BLaER1 treated with 17β-estradiol and CSF1 and Interleukin-3, amounts not matched to agents 10 nM and 100 nM (cell line): ENCODE measurements around the gene UBXN2A.
A peak's percentile ranks its signal among the peaks of the same experiment; 100 is the strongest.

Experiments
- H3K27ac ChIP-seq, 11 experiments: shearing (Covaris generic); formaldehyde crosslinking; 2 replicates each; pipeline ENCODE4 v1.8.1; 2022
- H3K27me3 ChIP-seq, 11 experiments: shearing (Covaris generic); formaldehyde crosslinking; 2 replicates each; pipeline ENCODE4 v1.8.1; 2022
- H3K36me3 ChIP-seq, 11 experiments: shearing (Covaris generic); formaldehyde crosslinking; 2 replicates each; pipeline ENCODE4 v1.8.1; 2022
- H3K4me1 ChIP-seq, 10 experiments: shearing (Covaris generic); formaldehyde crosslinking; 2 replicates each; pipeline ENCODE4 v1.8.1; 2022
- H3K4me2 ChIP-seq, 11 experiments: shearing (Covaris generic); formaldehyde crosslinking; 2 replicates each; pipeline ENCODE4 v1.8.1; 2022
- H3K4me3 ChIP-seq, 10 experiments: shearing (Covaris generic); formaldehyde crosslinking; 2 replicates each; pipeline ENCODE4 v1.8.1; 2022
- H3K9ac ChIP-seq, 11 experiments: shearing (Covaris generic); formaldehyde crosslinking; 2 replicates each; pipeline ENCODE4 v1.8.1; 2022
- H3K9me3 ChIP-seq, 11 experiments: shearing (Covaris generic); formaldehyde crosslinking; replicated peaks in 1 of 11; 2 replicates each; pipeline ENCODE4 v1.8.1; 2022
- H4K20me1 ChIP-seq, 11 experiments: shearing (Covaris generic); formaldehyde crosslinking; 2 replicates each; pipeline ENCODE4 v1.8.1; 2022
- Cebpa-rat ChIP-seq, 11 experiments: shearing (Covaris generic); IDR thresholded peaks; 2 replicates each; pipeline ENCODE4 v1.8.1; 2022

Gene UBXN2A

GRCh38 chr2:23905155-23905554 is 35.1 kb upstream of the UBXN2A start:
- TF ChIP-seq Cebpa-rat (IDR thresholded peaks at IDR 0.05): no peak
- peaks cover 0 to 46% (median 16%) of the 10 kb centered on the region in 10 experiments; a peak in 15 of 20 replicates for H3K4me1 ChIP-seq
- peaks cover 0 to 16% (median 5%) of the 10 kb centered on the region in 11 experiments; a peak in 5 of 22 replicates for H3K36me3 ChIP-seq
- H3K4me3 ChIP-seq: no peak overlapping the region
- H3K9me3 ChIP-seq: peaks cover 0 to 13% (median 5%) of the 10 kb centered on the region in 11 experiments; a peak in 8 of 22 replicates
- no peak overlapping the region for H3K27ac ChIP-seq
- H4K20me1 ChIP-seq: peaks cover 12 to 66% (median 43%) of the 10 kb centered on the region in 11 experiments; a peak in 19 of 22 replicates
- H3K4me2 ChIP-seq: no peak overlapping the region
- H3K27me3 ChIP-seq: no peaks in the 10 kb centered on the region
- no peak overlapping the region for H3K9ac ChIP-seq

GRCh38 chr2:23912054-23912453 is 28.2 kb upstream of the UBXN2A start:
- Histone ChIP-seq H3K4me3 (no peak overlapping the region), H3K36me3 (peaks cover 0 to 16% (median 11%) of the 10 kb centered on the region in 11 experiments; a peak in 8 of 22 replicates), H3K9ac (no peak overlapping the region), H3K27ac (no peak overlapping the region), H3K27me3 (no peaks in the 10 kb centered on the region), H3K9me3 (peaks cover 0 to 9% (median 4%) of the 10 kb centered on the region in 11 experiments; a peak in 6 of 22 replicates), H3K4me1 (peaks cover 6 to 11% (median 8%) of the 10 kb centered on the region in 10 experiments), H3K4me2 (no peak overlapping the region), H4K20me1 (peaks cover 40 to 79% (median 58%) of the 10 kb centered on the region in 11 experiments; a peak in 19 of 22 replicates)
- no peak for TF ChIP-seq Cebpa-rat (IDR thresholded peaks at IDR 0.05)

- peaks cover 73 to 100% (median 90%) of the 10 kb centered on the region in 11 experiments; a peak in 21 of 22 replicates for H4K20me1 ChIP-seq
- TF ChIP-seq Cebpa-rat (IDR thresholded peaks at IDR 0.05): no peak
- peaks cover 16 to 32% (median 20%) of the 10 kb centered on the region in 10 experiments for H3K4me1 ChIP-seq
- H3K9ac ChIP-seq: no peak overlapping the region
- peaks cover 2 to 11% (median 5%) of the 10 kb centered on the region in 11 experiments; a peak in 8 of 22 replicates for H3K36me3 ChIP-seq
- H3K27me3 ChIP-seq: no peaks in the 10 kb centered on the region
- H3K27ac ChIP-seq: no peak overlapping the region
- no peaks in the 10 kb centered on the region for H3K9me3 ChIP-seq
- H3K4me3 ChIP-seq: no peak overlapping the region
- H3K4me2 ChIP-seq: no peak overlapping the region
Measured at GRCh38 chr2:23915327-23915726, 24.9 kb upstream of the UBXN2A start.

GRCh38 chr2:23916727-23917405 is 23.4 kb upstream of the UBXN2A start:
- Histone ChIP-seq H3K4me1 (peaks cover 19 to 41% (median 26%) of the 10 kb centered on the region in 10 experiments), H3K4me2 (peak overlapping the region; percentile 5 to 55 (median 38); a peak in 18 of 22 replicates), H3K9ac (0 out of 22 replicates have a peak overlapping the region, but pooled peaks of 1 of the 11 experiments have one; percentile 9), H3K27me3 (no peaks in the 10 kb centered on the region), H4K20me1 (peaks cover 85 to 100% (median 95%) of the 10 kb centered on the region in 11 experiments; a peak in 21 of 22 replicates), H3K36me3 (peaks cover 0 to 3% (median 0%) of the 10 kb centered on the region in 11 experiments; a peak in 2 of 22 replicates), H3K4me3 (no peak overlapping the region), H3K9me3 (no peaks in the 10 kb centered on the region), H3K27ac (no peak overlapping the region)
- TF ChIP-seq Cebpa-rat (IDR thresholded peaks at IDR 0.05): no peak

- Histone ChIP-seq H4K20me1 (peaks cover 81 to 100% (median 97%) of the 10 kb centered on the region in 11 experiments; a peak in 21 of 22 replicates), H3K4me1 (peaks cover 23 to 51% (median 39%) of the 10 kb centered on the region in 10 experiments), H3K36me3 (peaks cover 0 to 4% (median 0%) of the 10 kb centered on the region in 11 experiments; a peak in 1 of 22 replicates), H3K27ac (no peak overlapping the region), H3K9ac (no peak overlapping the region), H3K9me3 (no peaks in the 10 kb centered on the region), H3K27me3 (no peaks in the 10 kb centered on the region), H3K4me3 (no peak overlapping the region), H3K4me2 (no peak overlapping the region)
- TF ChIP-seq Cebpa-rat (IDR thresholded peaks at IDR 0.05): no peak
Measured at GRCh38 chr2:23918837-23919489, 21.3 kb upstream of the UBXN2A start.

- H3K27me3 ChIP-seq: no peaks in the 10 kb centered on the region
- H3K27ac ChIP-seq: peak overlapping the region in 7 of 11 experiments; percentile 97 to 99 (median 99); a peak in 9 of 22 replicates
- H4K20me1 ChIP-seq: peaks cover 47 to 61% (median 60%) of the 10 kb centered on the region in 11 experiments; a peak in 21 of 22 replicates
- peaks cover 0 to 4% (median 0%) of the 10 kb centered on the region in 11 experiments; a peak in 1 of 22 replicates for H3K36me3 ChIP-seq
- no peak for TF ChIP-seq Cebpa-rat (IDR thresholded peaks at IDR 0.05)
- H3K4me1 ChIP-seq: peaks cover 37 to 59% (median 54%) of the 10 kb centered on the region in 10 experiments
- no peaks in the 10 kb centered on the region for H3K9me3 ChIP-seq
- H3K4me2 ChIP-seq: peak overlapping the region; percentile 69 to 95 (median 86)
- peak overlapping the region; percentile 92 to 100 (median 98); a peak in 19 of 22 replicates for H3K9ac ChIP-seq
- H3K4me3 ChIP-seq: peak overlapping the region; percentile 79 to 97 (median 90); a peak in 18 of 20 replicates
Measured at GRCh38 chr2:23924589-23925359, 15.5 kb upstream of the UBXN2A start.

GRCh38 chr2:23925702-23926289 is 14.5 kb upstream of the UBXN2A start:
- Histone ChIP-seq H3K4me1 (peaks cover 35 to 56% (median 50%) of the 10 kb centered on the region in 10 experiments), H4K20me1 (peaks cover 37 to 51% (median 50%) of the 10 kb centered on the region in 11 experiments; a peak in 21 of 22 replicates), H3K4me3 (peak overlapping the region; percentile 79 to 97 (median 90)), H3K36me3 (peaks cover 0 to 10% (median 1%) of the 10 kb centered on the region in 11 experiments; a peak in 6 of 22 replicates), H3K9ac (peak overlapping the region; percentile 92 to 100 (median 98)), H3K27ac (peak overlapping the region; percentile 93 to 99 (median 98)), H3K4me2 (peak overlapping the region; percentile 69 to 95 (median 86)), H3K27me3 (no peaks in the 10 kb centered on the region), H3K9me3 (no peaks in the 10 kb centered on the region)
- no peak for TF ChIP-seq Cebpa-rat (IDR thresholded peaks at IDR 0.05)

- Histone ChIP-seq H3K4me3 (peak overlapping the region; percentile 79 to 97 (median 90)), H4K20me1 (peaks cover 33 to 46% (median 45%) of the 10 kb centered on the region in 11 experiments; a peak in 21 of 22 replicates), H3K9me3 (no peaks in the 10 kb centered on the region), H3K9ac (peak overlapping the region; percentile 92 to 100 (median 98)), H3K36me3 (peaks cover 0 to 15% (median 6%) of the 10 kb centered on the region in 11 experiments; a peak in 9 of 22 replicates), H3K4me2 (peak overlapping the region; percentile 69 to 95 (median 86)), H3K27ac (peak overlapping the region; percentile 93 to 99 (median 98)), H3K4me1 (peaks cover 31 to 50% (median 45%) of the 10 kb centered on the region in 10 experiments), H3K27me3 (no peaks in the 10 kb centered on the region)
- no peak for TF ChIP-seq Cebpa-rat (IDR thresholded peaks at IDR 0.05)
Measured at GRCh38 chr2:23926290-23926749, 13.9 kb upstream of the UBXN2A start.
